Nephron (organoid): Measurements from ENCODE around the gene GBA3.

Experiments
- H3K27ac Mint-ChIP-seq, 3 experiments: 2 replicates each; pipeline ENCODE4 v1.8.0; 2020; ENCODE audit warnings: mixed read lengths in 3 of 3, mild to moderate bottlenecking in 2 of 3, moderate library complexity in 1 of 3
- H3K27me3 Mint-ChIP-seq: 2 replicates; pipeline ENCODE4 v1.8.0; 2021; ENCODE audit warnings: low read depth, mild to moderate bottlenecking, moderate library complexity, mixed read lengths
- H3K36me3 Mint-ChIP-seq: 2 replicates; pipeline ENCODE4 v1.8.0; 2020; ENCODE audit warnings: low read depth, mixed read lengths
- H3K4me1 Mint-ChIP-seq: 2 replicates; pipeline ENCODE4 v1.8.0; 2020; ENCODE audit warnings: mixed read lengths
- H3K4me3 Mint-ChIP-seq, 3 experiments: 2 replicates each; pipeline ENCODE4 v1.8.0; 2020; ENCODE audit warnings: mild to moderate bottlenecking in 3 of 3, mixed read lengths in 3 of 3, moderate library complexity in 2 of 3
- H3K9me3 Mint-ChIP-seq: 2 replicates; pipeline ENCODE4 v1.8.0; 2020; ENCODE audit warnings: mixed read lengths
- TF ChIP-seq, protein P1 (sequence below), 3 experiments: fragments of 200-600 bp; sonication (generic); IDR thresholded peaks; one replicate each; pipeline ENCODE4 v1.5.0; 2021; ENCODE audit warnings: antibody characterized with exemption in 3 of 3; ENCODE audit not compliant: unreplicated experiment in 3 of 3

GBA3 gene

DNA sequence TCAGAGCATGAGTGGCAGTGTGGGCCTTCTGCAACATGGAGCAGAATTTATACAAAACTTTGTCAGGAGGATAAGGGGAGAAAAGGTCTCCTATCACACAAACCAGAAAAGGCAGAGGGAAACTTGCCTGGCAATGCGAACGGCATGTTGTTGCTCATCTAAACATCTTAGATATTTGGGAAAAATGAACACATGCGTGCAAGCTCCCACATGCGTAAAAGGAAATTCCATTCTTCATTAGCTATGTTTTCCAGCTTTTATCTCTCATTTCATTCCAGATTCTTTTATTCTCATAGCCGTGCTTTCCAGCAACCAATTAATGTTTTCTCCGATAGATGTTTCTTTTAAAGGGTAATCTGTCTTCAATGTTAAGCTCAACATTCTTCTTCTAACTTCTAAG lies 31.3 kb upstream of the GBA3 start:
- Mint-ChIP-seq H3K27ac (no peak overlapping the region), H3K36me3 (no peaks in the 10 kb centered on the region), H3K4me1 (no peaks in the 10 kb centered on the region), H3K4me3 (no peak overlapping the region), H3K27me3 (peaks cover 4% of the 10 kb centered on the region), H3K9me3 (peaks cover 3% of the 10 kb centered on the region)
- TF ChIP-seq, protein P1, sequence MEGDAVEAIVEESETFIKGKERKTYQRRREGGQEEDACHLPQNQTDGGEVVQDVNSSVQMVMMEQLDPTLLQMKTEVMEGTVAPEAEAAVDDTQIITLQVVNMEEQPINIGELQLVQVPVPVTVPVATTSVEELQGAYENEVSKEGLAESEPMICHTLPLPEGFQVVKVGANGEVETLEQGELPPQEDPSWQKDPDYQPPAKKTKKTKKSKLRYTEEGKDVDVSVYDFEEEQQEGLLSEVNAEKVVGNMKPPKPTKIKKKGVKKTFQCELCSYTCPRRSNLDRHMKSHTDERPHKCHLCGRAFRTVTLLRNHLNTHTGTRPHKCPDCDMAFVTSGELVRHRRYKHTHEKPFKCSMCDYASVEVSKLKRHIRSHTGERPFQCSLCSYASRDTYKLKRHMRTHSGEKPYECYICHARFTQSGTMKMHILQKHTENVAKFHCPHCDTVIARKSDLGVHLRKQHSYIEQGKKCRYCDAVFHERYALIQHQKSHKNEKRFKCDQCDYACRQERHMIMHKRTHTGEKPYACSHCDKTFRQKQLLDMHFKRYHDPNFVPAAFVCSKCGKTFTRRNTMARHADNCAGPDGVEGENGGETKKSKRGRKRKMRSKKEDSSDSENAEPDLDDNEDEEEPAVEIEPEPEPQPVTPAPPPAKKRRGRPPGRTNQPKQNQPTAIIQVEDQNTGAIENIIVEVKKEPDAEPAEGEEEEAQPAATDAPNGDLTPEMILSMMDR (IDR thresholded peaks at IDR 0.05; ENCODE audit: unreplicated experiment in 3 of 3): no peak

DNA sequence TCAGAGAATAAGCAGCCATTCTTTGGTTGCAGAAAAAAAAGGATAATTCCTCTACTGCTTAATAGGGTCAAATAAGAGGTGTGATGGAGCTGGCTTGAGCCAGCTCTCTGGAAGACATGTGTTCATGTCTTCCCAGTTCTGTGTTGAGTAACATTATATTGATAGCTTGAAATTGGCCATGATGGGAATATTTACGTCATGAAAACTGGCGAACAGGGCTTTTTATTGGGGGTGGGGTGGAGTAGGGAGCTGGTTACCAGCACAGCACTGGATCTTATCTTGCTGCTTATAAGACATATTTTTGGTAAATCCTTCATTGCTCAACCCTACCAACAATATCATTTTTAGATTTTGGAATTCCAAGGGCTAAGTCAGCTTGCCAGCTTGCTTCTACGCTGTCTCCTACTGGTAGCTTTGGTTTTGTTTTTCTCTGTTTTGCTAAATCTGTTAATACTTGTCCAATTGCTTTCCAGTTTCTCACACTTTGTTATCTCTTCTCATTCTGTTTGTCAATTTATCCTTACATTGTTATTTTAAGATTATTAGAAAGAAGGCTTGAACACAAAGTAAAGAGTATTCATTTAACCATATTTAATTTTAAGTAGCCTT lies 25.3 kb upstream of the GBA3 start:
- no peaks in the 10 kb centered on the region for H3K27me3 Mint-ChIP-seq
- H3K36me3 Mint-ChIP-seq: no peaks in the 10 kb centered on the region
- TF ChIP-seq, protein P1 (IDR thresholded peaks at IDR 0.05; ENCODE audit: unreplicated experiment in 3 of 3): no peak
- no peaks in the 10 kb centered on the region for H3K9me3 Mint-ChIP-seq
- no peak overlapping the region for H3K4me3 Mint-ChIP-seq
- peaks cover 23% of the 10 kb centered on the region for H3K4me1 Mint-ChIP-seq
- H3K27ac Mint-ChIP-seq: no peak overlapping the region

- no peaks in the 10 kb centered on the region for H3K36me3 Mint-ChIP-seq
- no peaks in the 10 kb centered on the region for H3K9me3 Mint-ChIP-seq
- H3K27me3 Mint-ChIP-seq: peaks cover 4% of the 10 kb centered on the region
- peak overlapping the region in 2 of 3 experiments; percentile 27 to 54 for H3K27ac Mint-ChIP-seq
- TF ChIP-seq, protein P1 (IDR thresholded peaks at IDR 0.05; ENCODE audit: unreplicated experiment in 3 of 3): no peak
- no peak overlapping the region for H3K4me3 Mint-ChIP-seq
- peaks cover 24% of the 10 kb centered on the region for H3K4me1 Mint-ChIP-seq
Observed at GRCh38 chr4:22668301-22668700, 24.4 kb upstream of the GBA3 start.

GRCh38 chr4:22668702-22669101 lies 24.0 kb upstream of the GBA3 start:
- Mint-ChIP-seq H3K9me3 (no peaks in the 10 kb centered on the region), H3K36me3 (no peaks in the 10 kb centered on the region), H3K4me3 (no peak overlapping the region), H3K4me1 (peaks cover 28% of the 10 kb centered on the region), H3K27ac (peak overlapping the region in 2 of 3 experiments; percentile 54 to 72), H3K27me3 (peaks cover 4% of the 10 kb centered on the region)
- TF ChIP-seq, protein P1 (IDR thresholded peaks at IDR 0.05; ENCODE audit: unreplicated experiment in 3 of 3): no peak

DNA sequence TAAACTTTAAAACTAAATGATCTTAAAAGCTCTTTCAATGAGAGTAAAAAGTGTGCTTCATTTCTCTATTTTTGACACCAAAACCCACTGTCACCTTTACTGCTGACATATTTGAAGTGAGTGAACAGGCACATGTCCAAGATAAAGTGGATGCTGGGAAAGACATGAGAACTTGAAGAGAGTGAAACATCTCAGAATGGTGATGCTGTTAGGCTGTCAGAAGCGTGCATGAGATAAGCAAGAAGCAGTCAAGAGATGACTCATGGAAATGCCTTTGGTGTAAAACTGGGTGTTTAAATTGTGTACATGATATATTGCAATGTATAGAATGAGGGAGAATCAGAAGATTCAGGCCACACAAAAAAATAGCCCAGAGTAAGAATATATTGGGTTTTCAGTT lies 21.8 kb upstream of the GBA3 start:
- Mint-ChIP-seq H3K4me3 (no peak overlapping the region), H3K9me3 (no peaks in the 10 kb centered on the region), H3K36me3 (no peaks in the 10 kb centered on the region), H3K4me1 (peaks cover 28% of the 10 kb centered on the region), H3K27ac (no peak overlapping the region), H3K27me3 (peaks cover 4% of the 10 kb centered on the region)
- TF ChIP-seq, protein P1 (IDR thresholded peaks at IDR 0.05; ENCODE audit: unreplicated experiment in 3 of 3): no peak

DNA sequence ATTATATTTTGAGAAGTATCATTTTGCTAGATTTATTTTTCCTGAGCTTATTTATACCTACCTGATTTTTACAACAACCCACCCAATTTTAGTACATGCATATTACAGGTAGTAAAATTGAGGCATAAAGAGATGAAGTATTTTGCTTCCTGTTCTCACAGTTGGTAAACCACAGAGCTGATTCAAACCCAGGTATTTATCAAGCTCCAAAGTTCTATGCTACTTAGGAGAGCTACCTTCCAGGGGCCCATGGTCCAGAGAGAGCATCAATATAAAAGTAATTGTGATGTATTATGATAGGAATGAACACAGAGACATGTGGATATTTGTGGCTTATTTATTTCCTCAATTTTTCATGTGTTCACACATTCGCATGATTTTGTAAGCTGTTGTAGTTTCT lies 20.2 kb upstream of the GBA3 start:
- TF ChIP-seq, protein P1 (IDR thresholded peaks at IDR 0.05; ENCODE audit: unreplicated experiment in 3 of 3): no peak
- H3K27ac Mint-ChIP-seq: no peak overlapping the region
- H3K36me3 Mint-ChIP-seq: no peaks in the 10 kb centered on the region
- H3K27me3 Mint-ChIP-seq: peaks cover 4% of the 10 kb centered on the region
- H3K9me3 Mint-ChIP-seq: no peaks in the 10 kb centered on the region
- peaks cover 35% of the 10 kb centered on the region for H3K4me1 Mint-ChIP-seq
- H3K4me3 Mint-ChIP-seq: no peak overlapping the region
